Lung (tissue), 12 donors: Measurements from ENCODE around the gene CHN2. TPM values are rescaled to one million over a fixed set of nuclear protein-coding genes. Genes with fewer than 3 reads are reported as not detected.

Source experiments
- ATAC-seq: fragments of 200-7000 bp; cut with Tn5 transposase; one replicate; pipeline ENCODE4 v1.9.1; 2020; ENCODE audit warnings: moderate number of reproducible peaks; ENCODE audit not compliant: insufficient read depth, low FRiP score
- DNase-seq, 3 donors: peaks; one replicate each; pipeline ENCODE4 v3.0.0-alpha.2; 2013 to 2017
- H3K27ac ChIP-seq, 2 donors: one replicate each; pipeline ENCODE4 v1.5.1; 2013; ENCODE audit warnings: mild to moderate bottlenecking in 2 of 2, moderate library complexity in 2 of 2, control low read depth in 1 of 2, inconsistent platforms in 1 of 2, low read depth in 1 of 2, low read length in 1 of 2
- H3K27me3 ChIP-seq, 3 donors: one replicate each; pipeline ENCODE4 v1.5.1; 2013; ENCODE audit warnings: low read length in 2 of 3; ENCODE audit not compliant: control insufficient read depth in 3 of 3, insufficient read depth in 3 of 3
- H3K36me3 ChIP-seq, 4 donors: one replicate each; pipeline ENCODE4 v1.5.1; 2013; ENCODE audit warnings: low read length in 4 of 4, mild to moderate bottlenecking in 1 of 4, moderate library complexity in 1 of 4; ENCODE audit not compliant: control insufficient read depth in 4 of 4, insufficient read depth in 4 of 4
- H3K4me1 ChIP-seq, 5 donors: one replicate each; pipeline ENCODE4 v1.5.1; 2013; ENCODE audit warnings: low read length in 5 of 5, mild to moderate bottlenecking in 2 of 5, moderate library complexity in 1 of 5; ENCODE audit not compliant: control insufficient read depth in 5 of 5, insufficient read depth in 5 of 5
- H3K4me3 ChIP-seq: one replicate; pipeline ENCODE4 v1.5.1; 2013; ENCODE audit warnings: mild to moderate bottlenecking, control low read depth, moderate library complexity
- H3K9ac ChIP-seq, 2 donors: one replicate each; pipeline ENCODE4 v1.5.1; 2013; ENCODE audit warnings: low read length in 2 of 2, control low read depth in 1 of 2; ENCODE audit not compliant: insufficient read depth in 1 of 2
- H3K9me3 ChIP-seq, 4 donors: one replicate each; pipeline ENCODE4 v1.5.1; 2013; ENCODE audit warnings: low read length in 3 of 4, mild to moderate bottlenecking in 1 of 4, moderate library complexity in 1 of 4; ENCODE audit not compliant: control insufficient read depth in 4 of 4, insufficient read depth in 3 of 4
- CTCF ChIP-seq: IDR thresholded peaks from 2 replicates; pipeline ENCODE4 v1.5.1; 2012; ENCODE audit warnings: mild to moderate bottlenecking; ENCODE audit errors: control extremely low read depth, extremely low read depth
- WGBS, 2 donors: extraction: QIAGEN DNeasy Blood & Tissue Kit; methylation state at CpG; one replicate each; pipeline ENCODE4 v1.1.7; 2013; 5-methylcytosine and 5-hydroxymethylcytosine counted together
- polyA plus RNA-seq, 2 donors: library from polyadenylated mRNA; stranded (reverse); fragments of 200-250 nt; gene quantifications; one replicate each; pipeline ENCODE4 v1.2.1, GENCODE V29; 2013
- total RNA-seq, 2 donors: library from RNA; depleted of rRNA in 1 of 2; stranded (reverse); fragments of >200 nt in 1 of 2; gene quantifications; one replicate each; pipeline ENCODE4 v1.2.1, GENCODE V29; 2014 to 2021
- donor health status: control.
- donor health status: control.
- donor health status: Bipolar disorder and iron deficiency.
- donor health status: healthy.
- donor health status: DM: yes; HTN: yes; CAD: no.

Gene CHN2
- total and polyA plus RNA-seq, 4 donors: 3.2 to 11.0 (median 6.7) TPM

- ATAC-seq (no peak), DNase-seq (no peak)
- Histone ChIP-seq H3K9me3 (peaks cover 0 to 3% (median 0%) of the 10 kb centered on the region in 4 donors), H3K4me3 (no peak overlapping the region), H3K9ac (no peak overlapping the region), H3K27me3 (no peaks in the 10 kb centered on the region), H3K27ac (peak overlapping the region in 1 of 2 donors; percentile 25), H3K36me3 (no peaks in the 10 kb centered on the region), H3K4me1 (peaks cover 0 to 6% (median 0%) of the 10 kb centered on the region in 5 donors)
- WGBS, 2 donors: 88 to 95% methylated on average over 6 of the region's 6 CpGs
- no peak for TF ChIP-seq CTCF
Observed at GRCh38 chr7:29254591-29254990, 60.0 kb downstream of the CHN2 start.

- no peak overlapping the region for H3K4me3 ChIP-seq
- no peak overlapping the region for H3K9ac ChIP-seq
- no peak for TF ChIP-seq CTCF
- H3K9me3 ChIP-seq: peaks cover 0 to 3% (median 0%) of the 10 kb centered on the region in 4 donors
- DNase-seq: no peak
- H3K27me3 ChIP-seq: no peaks in the 10 kb centered on the region
- H3K4me1 ChIP-seq: peaks cover 0 to 6% (median 0%) of the 10 kb centered on the region in 5 donors
- peak overlapping the region in 1 of 2 donors; percentile 60 for H3K27ac ChIP-seq
- no peak for ATAC-seq
- WGBS, 2 donors: 71 to 88% methylated on average over 6 of the region's 6 CpGs
- H3K36me3 ChIP-seq: no peaks in the 10 kb centered on the region
Observed at GRCh38 chr7:29255199-29255878, 60.8 kb downstream of the CHN2 start.

- Histone ChIP-seq H3K9ac (no peak overlapping the region), H3K27me3 (no peaks in the 10 kb centered on the region), H3K4me3 (no peak overlapping the region), H3K9me3 (peaks cover 0 to 3% (median 0%) of the 10 kb centered on the region in 4 donors), H3K4me1 (peaks cover 0 to 6% (median 0%) of the 10 kb centered on the region in 5 donors), H3K27ac (peak overlapping the region in 1 of 2 donors; percentile 60), H3K36me3 (no peaks in the 10 kb centered on the region)
- no peak for TF ChIP-seq CTCF
- ATAC-seq: peak; percentile 71
- 33 to 50% methylated on average over 5 of the region's 5 CpGs for WGBS, 2 donors
- DNase-seq: no peak
Observed at GRCh38 chr7:29255906-29256692, 61.5 kb downstream of the CHN2 start.
